GM21825 (cell line): ENCODE results near the gene KPNA5.
"Not testable (repeated sequence)": the region's sequence is repeated elsewhere in the genome, so short reads cannot be mapped to it uniquely, and the experiment has no call there.

ENCODE experiments used
- ATAC-seq: cut with Tn5 transposase; IDR thresholded peaks from one replicate; pipeline ENCODE4 v1.9.1; 2021; ENCODE audit warnings: mild to moderate bottlenecking, moderate library complexity; ENCODE audit not compliant: unreplicated experiment

KPNA5 gene

GRCh38 chr6:116697480-116697879, 16.5 kb downstream of the KPNA5 start:
- peak; percentile 56 for ATAC-seq

- not testable (repeated sequence) for ATAC-seq
These were observed 22.9 kb downstream of the KPNA5 start for GRCh38 chr6:116703888-116704287.

- no peak for ATAC-seq
These were observed 24.9 kb downstream of the KPNA5 start for GRCh38 chr6:116705917-116706316.

- no peak for ATAC-seq
These were observed 33.3 kb downstream of the KPNA5 start for GRCh38 chr6:116714296-116714695.

GRCh38 chr6:116714761-116715160, 33.8 kb downstream of the KPNA5 start:
- no peak for ATAC-seq

GRCh38 chr6:116726947-116727346, 45.9 kb downstream of the KPNA5 start:
- no peak for ATAC-seq

- ATAC-seq = no peak
These were observed 49.5 kb downstream of the KPNA5 start for GRCh38 chr6:116730513-116730912.

- ATAC-seq = no peak
These were observed 56.0 kb downstream of the KPNA5 start for GRCh38 chr6:116737004-116737403.

GRCh38 chr6:116740486-116740885, 59.5 kb downstream of the KPNA5 start:
- ATAC-seq = not testable (repeated sequence)

- ATAC-seq = no peak
These were observed 60.6 kb downstream of the KPNA5 start for GRCh38 chr6:116741571-116741970.

- ATAC-seq = no peak
These were observed 64.2 kb downstream of the KPNA5 start for GRCh38 chr6:116745176-116745575.

GRCh38 chr6:116761779-116762178, 80.8 kb downstream of the KPNA5 start:
- no peak for ATAC-seq

GRCh38 chr6:116762235-116762634, 81.2 kb downstream of the KPNA5 start:
- no peak for ATAC-seq

GRCh38 chr6:116763048-116763447, 82.0 kb downstream of the KPNA5 start:
- ATAC-seq = no peak

GRCh38 chr6:116763906-116764628, 83.1 kb downstream of the KPNA5 start:
- no peak for ATAC-seq

- no peak for ATAC-seq
These were observed 83.6 kb downstream of the KPNA5 start for GRCh38 chr6:116764629-116764960.

GRCh38 chr6:116764961-116765841, 84.2 kb downstream of the KPNA5 start, which contains the start of gene FAM162B:
FAM162B (minus strand) TSS chr6:116765719; CDS start chr6:116765576, 143 bp downstream.
- no peak for ATAC-seq

GRCh38 chr6:116766506-116767176, 85.6 kb downstream of the KPNA5 start:
- ATAC-seq = no peak

- ATAC-seq = no peak
These were observed 86.7 kb downstream of the KPNA5 start for GRCh38 chr6:116767715-116768114.

GRCh38 chr6:116772450-116772849, 91.4 kb downstream of the KPNA5 start:
- no peak for ATAC-seq

GRCh38 chr6:116773886-116774285, 92.9 kb downstream of the KPNA5 start:
- no peak for ATAC-seq
